Endometrial microvascular endothelial cells (primary cell): ENCODE results near the gene P3H4. TPM values are rescaled to one million over a fixed set of nuclear protein-coding genes. Genes with fewer than 3 reads are reported as not detected.
"Not testable (repeated sequence)": the region's sequence is repeated elsewhere in the genome, so short reads cannot be mapped to it uniquely, and the experiment has no call there.

ENCODE experiments used
- in situ Hi-C: cut with HindIII; loops from 2 replicates; pipeline ENCODE4 v1.10.0; 2017; ENCODE audit warnings: low sequenced_read_pairs, low pct_unique_long_range_greater_than_20kb; ENCODE audit errors: inconsistent ontology term
- total RNA-seq: library from RNA; depleted of rRNA; stranded (reverse); fragments of >200 nt; gene quantifications from one replicate; pipeline ENCODE4 v1.2.3, GENCODE V29; 2015; ENCODE audit errors: inconsistent ontology term

Gene P3H4
- total RNA-seq, 1 donor from 2014 or later: 33.3 TPM

- in situ Hi-C loops: no loop called here
Measured at GRCh38 chr17:41797377-41797776, 14.4 kb downstream of the P3H4 start.

- in situ Hi-C loops: no loop called here
Measured at GRCh38 chr17:41796121-41796895, 15.4 kb downstream of the P3H4 start.

GRCh38 chr17:41794540-41794975 lies 17.2 kb downstream of the P3H4 start:
- in situ Hi-C loops: no loop called here

GRCh38 chr17:41793784-41794539 lies 17.8 kb downstream of the P3H4 start:
- in situ Hi-C loops: no loop called here

- in situ Hi-C loops: no loop called here
Measured at GRCh38 chr17:41792845-41793783, 18.6 kb downstream of the P3H4 start.

- in situ Hi-C loops: no loop called here
Measured at GRCh38 chr17:41787021-41787418, 24.7 kb downstream of the P3H4 start.

GRCh38 chr17:41786227-41787020 lies 25.3 kb downstream of the P3H4 start, which contains the start of gene JUP:
Gene JUP (minus strand): TSS chr17:41786711. CDS start chr17:41771854, 14,857 bp downstream.
- in situ Hi-C loops: no loop called here

GRCh38 chr17:41785859-41786226 lies 25.9 kb downstream of the P3H4 start:
- in situ Hi-C loops: no loop called here

- in situ Hi-C loops: no loop called here
Measured at GRCh38 chr17:41785091-41785858, 26.5 kb downstream of the P3H4 start.

GRCh38 chr17:41784207-41784744 lies 27.5 kb downstream of the P3H4 start:
- in situ Hi-C loops: no loop called here

- in situ Hi-C loops: no loop called here
Measured at GRCh38 chr17:41782142-41782541, 29.6 kb downstream of the P3H4 start.

GRCh38 chr17:41781404-41782110 lies 30.2 kb downstream of the P3H4 start:
- in situ Hi-C loops: no loop called here

- in situ Hi-C loops: no loop called here
Measured at GRCh38 chr17:41779954-41780353, 31.8 kb downstream of the P3H4 start.

- in situ Hi-C loops: no loop called here
Measured at GRCh38 chr17:41777574-41778188, 34.1 kb downstream of the P3H4 start.

- in situ Hi-C loops: no loop called here
Measured at GRCh38 chr17:41777157-41777573, 34.6 kb downstream of the P3H4 start.

- in situ Hi-C loops: not testable (repeated sequence)
Measured at GRCh38 chr17:41776262-41776900, 35.4 kb downstream of the P3H4 start.
